HepG2 (cell line): ENCODE measurements around the gene HES3. TPM values are rescaled to one million over a fixed set of nuclear protein-coding genes. Genes with fewer than 3 reads are reported as not detected.

Source experiments
- GZF1 ChIP-seq: sonication (generic); formaldehyde crosslinking; IDR thresholded peaks from 2 replicates; pipeline ENCODE4 v1.5.1; 2020; ENCODE audit warnings: mild to moderate bottlenecking, missing genetic modification reagents
- HOXD1 ChIP-seq: sonication (generic); formaldehyde crosslinking; IDR thresholded peaks from 2 replicates; pipeline ENCODE4 v1.5.0; 2020; ENCODE audit warnings: missing genetic modification reagents
- JUNB ChIP-seq: sonication (generic); formaldehyde crosslinking; IDR thresholded peaks from 2 replicates; pipeline ENCODE4 v1.8.0; 2022; ENCODE audit warnings: missing genetic modification reagents, mild to moderate bottlenecking, borderline replicate concordance
- SETDB1 ChIP-seq: sonication (generic); formaldehyde crosslinking; IDR thresholded peaks from 2 replicates; pipeline ENCODE4 v1.5.1; 2020; ENCODE audit warnings: missing genetic modification reagents, mild to moderate bottlenecking, borderline replicate concordance
- TAF1 ChIP-seq: sonication (generic); formaldehyde crosslinking; IDR thresholded peaks from 2 replicates; pipeline ENCODE4 v1.4.0; 2020; ENCODE audit warnings: missing genetic modification reagents
- ZC3H13 ChIP-seq: sonication (generic); formaldehyde crosslinking; IDR thresholded peaks from 2 replicates; pipeline ENCODE4 v1.8.1; 2023; ENCODE audit warnings: mild to moderate bottlenecking, missing genetic modification reagents, moderate library complexity
- ZMYM3 ChIP-seq: sonication (generic); formaldehyde crosslinking; IDR thresholded peaks from 2 replicates; pipeline ENCODE4 v1.5.1; 2020; ENCODE audit warnings: mild to moderate bottlenecking, missing genetic modification reagents
- ZNF160 ChIP-seq: sonication (generic); formaldehyde crosslinking; IDR thresholded peaks from 2 replicates; pipeline ENCODE4 v1.8.0; 2022; ENCODE audit warnings: mild to moderate bottlenecking, inconsistent platforms, missing genetic modification reagents
- ZNF350 ChIP-seq: sonication (generic); formaldehyde crosslinking; IDR thresholded peaks from 2 replicates; pipeline ENCODE4 v1.4.0; 2020; ENCODE audit warnings: mild to moderate bottlenecking, low read depth, missing genetic modification reagents, borderline replicate concordance
- ZNF562 ChIP-seq: sonication (generic); formaldehyde crosslinking; IDR thresholded peaks from 2 replicates; pipeline ENCODE4 v1.8.0; 2022; ENCODE audit warnings: missing genetic modification reagents, borderline replicate concordance
- ZSCAN9 ChIP-seq: IDR thresholded peaks from 2 replicates; pipeline ENCODE4 v1.6.1; 2016; ENCODE audit warnings: borderline replicate concordance
- polyA plus RNA-seq, 8 experiments: library from polyadenylated mRNA; depleted of rRNA in 3 of 8; stranded (reverse) in 7 of 8; unstranded in 1 of 8; fragments of >200 nt; fragmentation: Illumina TruSeq in 4 of 8; extraction: Trizol in 4 of 8; gene quantifications; 2 replicates each; pipeline versions ENCODE4 v1.2.1 to v1.2.3, GENCODE V29; 2011 to 2016; ENCODE audit warnings: low read depth in 4 of 8, missing spikeins in 1 of 8, mixed read lengths in 1 of 8; ENCODE audit not compliant: insufficient read depth in 1 of 8
- total RNA-seq, 5 experiments: library from RNA; depleted of rRNA; stranded (reverse); fragments of >200 nt; fragmentation: Illumina TruSeq; extraction: Trizol; gene quantifications; 2 replicates each; pipeline ENCODE4 v1.2.3, GENCODE V29; 2016; ENCODE audit warnings: low read depth in 1 of 5
- TF ChIP-seq, protein P1 (sequence below): sonication (generic); formaldehyde crosslinking; IDR thresholded peaks from 2 replicates; pipeline ENCODE4 v1.5.1; 2020; ENCODE audit warnings: mild to moderate bottlenecking, missing genetic modification reagents
- TF ChIP-seq, protein P2 (sequence below): IDR thresholded peaks from 2 replicates; pipeline ENCODE4 v1.6.1; 2016
- TF ChIP-seq, protein P3 (sequence below): sonication (generic); formaldehyde crosslinking; IDR thresholded peaks from 2 replicates; pipeline ENCODE4 v1.8.0; 2022; ENCODE audit warnings: mild to moderate bottlenecking, missing genetic modification reagents, moderate library complexity
- TF ChIP-seq, protein P4 (sequence below): sonication (generic); formaldehyde crosslinking; IDR thresholded peaks from 2 replicates; pipeline ENCODE4 v1.8.0; 2022; ENCODE audit warnings: mild to moderate bottlenecking, missing genetic modification reagents
- TF ChIP-seq, protein P5 (sequence below): sonication (generic); formaldehyde crosslinking; conservative IDR thresholded peaks from 2 replicates; pipeline ENCODE4 v1.4.0; 2020; ENCODE audit warnings: missing genetic modification reagents
- TF ChIP-seq, protein P6 (sequence below): sonication (generic); formaldehyde crosslinking; IDR thresholded peaks from 2 replicates; pipeline ENCODE4 v1.5.0; 2020; ENCODE audit warnings: missing genetic modification reagents

The HES3 gene
- total and polyA plus RNA-seq, 2 of the 13 experiments (the other 11 are each of a cell fraction or from before 2014, with no cell fraction given): not detected

DNA sequence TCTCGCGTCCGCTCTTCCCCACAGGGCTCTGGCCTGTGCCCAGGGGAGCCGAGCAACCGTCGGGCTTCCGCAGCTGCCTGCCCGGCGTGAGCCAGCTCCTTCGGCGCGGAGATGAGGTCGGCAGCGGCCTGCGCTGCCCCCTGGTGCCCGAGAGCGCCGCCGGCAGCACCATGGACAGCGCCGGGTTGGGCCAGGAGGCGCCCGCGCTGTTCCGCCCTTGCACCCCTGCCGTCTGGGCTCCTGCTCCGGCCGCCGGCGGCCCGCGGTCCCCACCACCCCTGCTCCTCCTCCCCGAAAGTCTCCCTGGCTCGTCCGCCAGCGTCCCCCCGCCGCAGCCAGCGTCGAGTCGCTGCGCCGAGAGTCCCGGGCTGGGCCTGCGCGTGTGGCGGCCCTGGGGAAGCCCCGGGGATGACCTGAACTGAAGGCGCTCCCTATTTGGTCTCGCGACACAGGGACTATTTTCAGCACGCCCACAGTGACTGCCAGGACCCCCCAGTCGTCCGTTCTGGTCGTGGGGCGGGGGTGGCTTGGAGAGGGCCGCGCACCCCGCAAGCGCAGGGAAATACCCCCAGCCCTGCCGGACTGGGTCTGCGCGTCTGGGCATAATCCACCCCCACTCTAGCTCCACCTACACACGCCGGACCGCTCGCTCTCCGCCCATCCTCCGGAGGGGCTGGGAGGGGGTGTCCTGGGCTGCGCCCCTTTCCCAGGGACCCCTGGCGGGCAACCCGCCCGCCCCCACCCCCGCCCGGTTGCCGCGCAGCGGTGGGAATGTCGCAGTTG is 1.3 kb downstream of the HES3 start (continued):
- TF ChIP-seq ZNF350 (CRISPR knock-in tag) (peak; percentile 52; the same call in 1 of the 2 replicates), ZMYM3 (CRISPR knock-in tag) (peak; percentile 29; the same call in 1 of the 2 replicates), ZNF160 (peak; percentile 97), ZSCAN9 (peak; percentile 99), GZF1 (CRISPR knock-in tag) (peak; percentile 92), ZNF562 (CRISPR knock-in tag) (peak; percentile 57; the same call in 1 of the 2 replicates), JUNB (CRISPR knock-in tag) (peak; percentile 88), HOXD1 (CRISPR knock-in tag) (peak; percentile 98), ZC3H13 (peak; percentile 98), TAF1 (CRISPR knock-in tag) (peak; percentile 53; the same call in 1 of the 2 replicates), SETDB1 (no peak)
- TF ChIP-seq, protein P1, sequence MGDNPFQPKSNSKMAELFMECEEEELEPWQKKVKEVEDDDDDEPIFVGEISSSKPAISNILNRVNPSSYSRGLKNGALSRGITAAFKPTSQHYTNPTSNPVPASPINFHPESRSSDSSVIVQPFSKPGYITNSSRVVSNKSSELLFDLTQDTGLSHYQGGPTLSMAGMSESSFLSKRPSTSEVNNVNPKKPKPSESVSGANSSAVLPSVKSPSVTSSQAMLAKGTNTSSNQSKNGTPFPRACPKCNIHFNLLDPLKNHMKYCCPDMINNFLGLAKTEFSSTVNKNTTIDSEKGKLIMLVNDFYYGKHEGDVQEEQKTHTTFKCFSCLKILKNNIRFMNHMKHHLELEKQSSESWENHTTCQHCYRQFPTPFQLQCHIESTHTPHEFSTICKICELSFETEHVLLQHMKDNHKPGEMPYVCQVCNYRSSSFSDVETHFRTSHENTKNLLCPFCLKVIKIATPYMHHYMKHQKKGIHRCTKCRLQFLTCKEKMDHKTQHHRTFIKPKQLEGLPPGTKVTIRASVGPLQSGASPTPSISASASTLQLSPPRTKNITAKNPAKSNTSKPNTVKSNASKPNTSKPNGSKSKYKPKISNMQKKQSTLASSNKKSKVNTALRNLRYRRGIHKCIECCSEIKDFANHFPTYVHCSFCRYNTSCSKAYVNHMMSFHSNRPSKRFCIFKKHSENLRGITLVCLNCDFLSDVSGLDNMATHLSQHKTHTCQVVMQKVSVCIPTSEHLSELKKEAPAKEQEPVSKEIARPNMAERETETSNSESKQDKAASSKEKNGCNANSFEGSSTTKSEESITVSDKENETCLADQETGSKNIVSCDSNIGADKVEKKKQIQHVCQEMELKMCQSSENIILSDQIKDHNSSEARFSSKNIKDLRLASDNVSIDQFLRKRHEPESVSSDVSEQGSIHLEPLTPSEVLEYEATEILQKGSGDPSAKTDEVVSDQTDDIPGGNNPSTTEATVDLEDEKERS (CRISPR knock-in tag): peak; percentile 89
- TF ChIP-seq, protein P2, sequence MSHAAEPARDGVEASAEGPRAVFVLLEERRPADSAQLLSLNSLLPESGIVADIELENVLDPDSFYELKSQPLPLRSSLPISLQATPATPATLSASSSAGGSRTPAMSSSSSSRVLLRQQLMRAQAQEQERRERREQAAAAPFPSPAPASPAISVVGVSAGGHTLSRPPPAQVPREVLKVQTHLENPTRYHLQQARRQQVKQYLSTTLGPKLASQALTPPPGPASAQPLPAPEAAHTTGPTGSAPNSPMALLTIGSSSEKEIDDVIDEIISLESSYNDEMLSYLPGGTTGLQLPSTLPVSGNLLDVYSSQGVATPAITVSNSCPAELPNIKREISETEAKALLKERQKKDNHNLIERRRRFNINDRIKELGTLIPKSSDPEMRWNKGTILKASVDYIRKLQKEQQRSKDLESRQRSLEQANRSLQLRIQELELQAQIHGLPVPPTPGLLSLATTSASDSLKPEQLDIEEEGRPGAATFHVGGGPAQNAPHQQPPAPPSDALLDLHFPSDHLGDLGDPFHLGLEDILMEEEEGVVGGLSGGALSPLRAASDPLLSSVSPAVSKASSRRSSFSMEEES (CRISPR knock-in tag): peak; percentile 93
- TF ChIP-seq, protein P3, sequence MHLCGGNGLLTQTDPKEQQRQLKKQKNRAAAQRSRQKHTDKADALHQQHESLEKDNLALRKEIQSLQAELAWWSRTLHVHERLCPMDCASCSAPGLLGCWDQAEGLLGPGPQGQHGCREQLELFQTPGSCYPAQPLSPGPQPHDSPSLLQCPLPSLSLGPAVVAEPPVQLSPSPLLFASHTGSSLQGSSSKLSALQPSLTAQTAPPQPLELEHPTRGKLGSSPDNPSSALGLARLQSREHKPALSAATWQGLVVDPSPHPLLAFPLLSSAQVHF: peak; percentile 99
- TF ChIP-seq, protein P4, sequence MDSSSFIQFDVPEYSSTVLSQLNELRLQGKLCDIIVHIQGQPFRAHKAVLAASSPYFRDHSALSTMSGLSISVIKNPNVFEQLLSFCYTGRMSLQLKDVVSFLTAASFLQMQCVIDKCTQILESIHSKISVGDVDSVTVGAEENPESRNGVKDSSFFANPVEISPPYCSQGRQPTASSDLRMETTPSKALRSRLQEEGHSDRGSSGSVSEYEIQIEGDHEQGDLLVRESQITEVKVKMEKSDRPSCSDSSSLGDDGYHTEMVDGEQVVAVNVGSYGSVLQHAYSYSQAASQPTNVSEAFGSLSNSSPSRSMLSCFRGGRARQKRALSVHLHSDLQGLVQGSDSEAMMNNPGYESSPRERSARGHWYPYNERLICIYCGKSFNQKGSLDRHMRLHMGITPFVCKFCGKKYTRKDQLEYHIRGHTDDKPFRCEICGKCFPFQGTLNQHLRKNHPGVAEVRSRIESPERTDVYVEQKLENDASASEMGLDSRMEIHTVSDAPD (CRISPR knock-in tag): peak; percentile 83; the same call in 1 of the 2 replicates
- TF ChIP-seq, protein P5, sequence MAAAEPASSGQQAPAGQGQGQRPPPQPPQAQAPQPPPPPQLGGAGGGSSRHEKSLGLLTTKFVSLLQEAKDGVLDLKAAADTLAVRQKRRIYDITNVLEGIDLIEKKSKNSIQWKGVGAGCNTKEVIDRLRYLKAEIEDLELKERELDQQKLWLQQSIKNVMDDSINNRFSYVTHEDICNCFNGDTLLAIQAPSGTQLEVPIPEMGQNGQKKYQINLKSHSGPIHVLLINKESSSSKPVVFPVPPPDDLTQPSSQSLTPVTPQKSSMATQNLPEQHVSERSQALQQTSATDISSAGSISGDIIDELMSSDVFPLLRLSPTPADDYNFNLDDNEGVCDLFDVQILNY (CRISPR knock-in tag): peak; percentile 91
- TF ChIP-seq, protein P6, sequence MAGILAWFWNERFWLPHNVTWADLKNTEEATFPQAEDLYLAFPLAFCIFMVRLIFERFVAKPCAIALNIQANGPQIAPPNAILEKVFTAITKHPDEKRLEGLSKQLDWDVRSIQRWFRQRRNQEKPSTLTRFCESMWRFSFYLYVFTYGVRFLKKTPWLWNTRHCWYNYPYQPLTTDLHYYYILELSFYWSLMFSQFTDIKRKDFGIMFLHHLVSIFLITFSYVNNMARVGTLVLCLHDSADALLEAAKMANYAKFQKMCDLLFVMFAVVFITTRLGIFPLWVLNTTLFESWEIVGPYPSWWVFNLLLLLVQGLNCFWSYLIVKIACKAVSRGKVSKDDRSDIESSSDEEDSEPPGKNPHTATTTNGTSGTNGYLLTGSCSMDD (CRISPR knock-in tag): peak; percentile 87; the same call in 1 of the 2 replicates
